Activated CD4-positive, alpha-beta T cell treated with anti-CD3 and anti-CD28 coated beads for 36 hours (primary cell): Measurements from ENCODE around the gene TAP2. TPM values are rescaled to one million over a fixed set of nuclear protein-coding genes. Genes with fewer than 3 reads are reported as not detected.

Experiments
- ATAC-seq: fragments of 200-7000 bp; cut with Tn5 transposase; one replicate; pipeline ENCODE4 v1.10.0; 2021; ENCODE audit warnings: mild to moderate bottlenecking, moderate library complexity
- CTCF ChIA-PET: fragments of 350-600 bp; sonication (Branson Sonifier 250); formaldehyde crosslinking; loops from one replicate; lab custom pipeline; 2021; ENCODE audit warnings: antibody characterized with exemption; lab: Charles Lee
- POLR2A ChIA-PET: fragments of 350-600 bp; sonication (Branson Sonifier 250); formaldehyde crosslinking; loops from one replicate; lab custom pipeline; 2021; ENCODE audit warnings: antibody characterized with exemption, inconsistent platforms; lab: Charles Lee
- DNase-seq: peaks from one replicate; pipeline ENCODE4 v3.0.0-alpha.2; 2020
- H3K27ac Mint-ChIP-seq: one replicate; pipeline ENCODE4 v1.8.0; 2021; ENCODE audit warnings: mixed read lengths
- H3K27me3 Mint-ChIP-seq: one replicate; pipeline ENCODE4 v1.8.0; 2021; ENCODE audit warnings: mixed read lengths
- H3K36me3 Mint-ChIP-seq: one replicate; pipeline ENCODE4 v1.8.0; 2021; ENCODE audit warnings: low read depth, mixed read lengths
- H3K4me1 Mint-ChIP-seq: one replicate; pipeline ENCODE4 v1.8.0; 2021; ENCODE audit warnings: mixed read lengths
- H3K4me3 Mint-ChIP-seq: one replicate; pipeline ENCODE4 v1.8.0; 2021; ENCODE audit warnings: mild to moderate bottlenecking, moderate library complexity, mixed read lengths
- H3K9me3 Mint-ChIP-seq: one replicate; pipeline ENCODE4 v1.8.0; 2021; ENCODE audit warnings: low read depth, mixed read lengths
- intact Hi-C, 2 experiments: fragments of 100-400 bp; cut with DNase I in 1 of 2; cut with micrococcal nuclease in 1 of 2; formaldehyde crosslinking; loops; one replicate each; pipeline versions ENCODE4 v1.14.2 to v1.15.1; 2022 to 2024; cut with DNase I, micrococcal nuclease
- total RNA-seq, 2 experiments: library from RNA; stranded (reverse); gene quantifications; one replicate each; pipeline ENCODE4 v1.2.3, GENCODE V29; 2021

TAP2 gene
- total RNA-seq, 2 experiments from 2014 or later, result 96.4 to 150 TPM

GRCh38 chr6:32799168-32799567, 39.4 kb downstream of the TAP2 start:
- Mint-ChIP-seq H3K4me1 (peaks cover 16% of the 10 kb centered on the region), H3K27me3 (peaks cover 31% of the 10 kb centered on the region), H3K36me3 (no peaks in the 10 kb centered on the region), H3K9me3 (peaks cover 2% of the 10 kb centered on the region), H3K27ac (no peak overlapping the region), H3K4me3 (no peak overlapping the region)
- DNase-seq (no peak), ATAC-seq (no peak)
- intact Hi-C loops, result loop anchor here in 1 of 2 experiments (5.0 kb wide), 3 partner anchors 97 to 367 kb away; no protein-coding TSS in a partner anchor
- ChIA-PET POLR2A (no interaction called here), CTCF (interaction anchor here (0.6 to 5.3 kb wide), 10 partner anchors 10 to 1125 kb away, joined by 3 to 30 read pairs (median 4); partner anchors contain the start of gene TAP2)

GRCh38 chr6:32796848-32797776, 41.4 kb downstream of the TAP2 start:
- ATAC-seq (peak; percentile 68), DNase-seq (peak; percentile 87)
- intact Hi-C loops, result loop anchor here (1.0 to 5.0 kb wide), 9 partner anchors 71 to 384 kb away; no protein-coding TSS in a partner anchor
- Mint-ChIP-seq H3K36me3 (no peaks in the 10 kb centered on the region), H3K27me3 (peaks cover 27% of the 10 kb centered on the region), H3K9me3 (peaks cover 2% of the 10 kb centered on the region), H3K4me1 (peaks cover 22% of the 10 kb centered on the region), H3K4me3 (peak overlapping the region; percentile 54), H3K27ac (peak overlapping the region; percentile 43)
- ChIA-PET CTCF (interaction anchor here (0.8 to 5.3 kb wide), 6 partner anchors 11 to 388 kb away, joined by 3 to 30 read pairs (median 10); no protein-coding TSS in a partner anchor), POLR2A (no interaction called here)

- H3K27ac Mint-ChIP-seq, result no peak overlapping the region
- ATAC-seq, result no peak
- no peak overlapping the region for H3K4me3 Mint-ChIP-seq
- H3K4me1 Mint-ChIP-seq, result peaks cover 22% of the 10 kb centered on the region
- CTCF ChIA-PET, result interaction anchor here (0.9 to 1.8 kb wide), 6 partner anchors 25 to 362 kb away, joined by 3 to 12 read pairs (median 4); no protein-coding TSS in a partner anchor
- peaks cover 25% of the 10 kb centered on the region for H3K27me3 Mint-ChIP-seq
- peaks cover 2% of the 10 kb centered on the region for H3K9me3 Mint-ChIP-seq
- H3K36me3 Mint-ChIP-seq, result no peaks in the 10 kb centered on the region
- no peak for DNase-seq
- intact Hi-C loops, result no loop called here
- POLR2A ChIA-PET, result no interaction called here
Measured at GRCh38 chr6:32794510-32794909, 44.0 kb downstream of the TAP2 start.

GRCh38 chr6:32792901-32793435, 45.6 kb downstream of the TAP2 start:
- Mint-ChIP-seq H3K4me3 (no peak overlapping the region), H3K27me3 (peaks cover 22% of the 10 kb centered on the region), H3K4me1 (peaks cover 22% of the 10 kb centered on the region), H3K36me3 (no peaks in the 10 kb centered on the region), H3K9me3 (no peaks in the 10 kb centered on the region), H3K27ac (no peak overlapping the region)
- ATAC-seq, result no peak
- CTCF ChIA-PET, result interaction anchor here (0.7 to 1.8 kb wide), 8 partner anchors 7 to 361 kb away, joined by 3 to 12 read pairs (median 4); partner anchors contain the start of gene HLA-DQB2
- intact Hi-C loops, result no loop called here
- no peak for DNase-seq
- POLR2A ChIA-PET, result no interaction called here

GRCh38 chr6:32790306-32790705, 48.2 kb downstream of the TAP2 start:
- POLR2A ChIA-PET, result no interaction called here

More at GRCh38 chr6:32790306-32790705, 48.2 kb downstream of the TAP2 start:
- DNase-seq, result no peak
- CTCF ChIA-PET, result no interaction called here
- peaks cover 15% of the 10 kb centered on the region for H3K4me1 Mint-ChIP-seq
- no peak overlapping the region for H3K27ac Mint-ChIP-seq
- H3K36me3 Mint-ChIP-seq, result no peaks in the 10 kb centered on the region
- no peak for ATAC-seq
- intact Hi-C loops, result no loop called here
- H3K9me3 Mint-ChIP-seq, result no peaks in the 10 kb centered on the region
- H3K4me3 Mint-ChIP-seq, result no peak overlapping the region
- H3K27me3 Mint-ChIP-seq, result peaks cover 36% of the 10 kb centered on the region

Other genes starting within 250 kb of the TAP2 start
- 10 to 100 TPM; 12.7 to 16.6 TPM for gene HLA-DRB1, start 248.9 kb downstream of the TAP2 start, total RNA-seq
- gene HLA-DQA1, start 201.3 kb downstream of the TAP2 start, total RNA-seq, result under 1 TPM; 0.32 to 0.61 TPM
- 1 to 10 TPM; 2.3 to 3.1 TPM for gene HLA-DQB1, start 172.1 kb downstream of the TAP2 start, total RNA-seq
- under 1 TPM in 1 of 2 experiments, not detected in 1; 0.11 TPM for gene HLA-DQA2, start 97.3 kb downstream of the TAP2 start, total RNA-seq
- gene HLA-DQB2, start 75.2 kb downstream of the TAP2 start, total RNA-seq, result under 1 TPM; 0.61 to 0.69 TPM
- gene HLA-DOB, start 21.7 kb downstream of the TAP2 start, total RNA-seq, result 1 to 10 TPM; 1.5 to 1.6 TPM
- gene PSMB8, start 5.3 kb upstream of the TAP2 start, total RNA-seq, result 100 to 1,000 TPM; 238 to 338 TPM
- gene TAP1, start 15.0 kb upstream of the TAP2 start, total RNA-seq, result 100 to 1,000 TPM; 191 to 255 TPM
- gene PSMB9, start 15.5 kb upstream of the TAP2 start, total RNA-seq, result 100 to 1,000 TPM; 210 to 282 TPM
- gene HLA-DMB, start 102.3 kb upstream of the TAP2 start, total RNA-seq, result 1 to 10 TPM; 1.9 to 2.3 TPM
- gene HLA-DMA, start 114.4 kb upstream of the TAP2 start, total RNA-seq, result 10 to 100 TPM; 11.8 TPM
- gene BRD2, start 129.9 kb upstream of the TAP2 start, total RNA-seq, result 100 to 1,000 TPM; 230 to 338 TPM
- gene HLA-DOA, start 170.9 kb upstream of the TAP2 start, total RNA-seq, result 1 to 10 TPM; 1.7 to 3.3 TPM
- gene HLA-DPA1, start 234.9 kb upstream of the TAP2 start, total RNA-seq, result 10 to 100 TPM; 11.5 to 13.3 TPM
- 1 to 10 TPM; 5.2 to 5.4 TPM for gene HLA-DPB1, start 237.3 kb upstream of the TAP2 start, total RNA-seq